HG03565 (cell line): Measurements from ENCODE around the gene MALAT1.
"Not testable (repeated sequence)": the region's sequence is repeated elsewhere in the genome, so short reads cannot be mapped to it uniquely, and the experiment has no call there.

Experiments used
- ATAC-seq: cut with Tn5 transposase; IDR thresholded peaks from one replicate; pipeline ENCODE4 v1.9.1; 2021; ENCODE audit warnings: mild to moderate bottlenecking, moderate library complexity; ENCODE audit not compliant: unreplicated experiment

MALAT1 gene

DNA sequence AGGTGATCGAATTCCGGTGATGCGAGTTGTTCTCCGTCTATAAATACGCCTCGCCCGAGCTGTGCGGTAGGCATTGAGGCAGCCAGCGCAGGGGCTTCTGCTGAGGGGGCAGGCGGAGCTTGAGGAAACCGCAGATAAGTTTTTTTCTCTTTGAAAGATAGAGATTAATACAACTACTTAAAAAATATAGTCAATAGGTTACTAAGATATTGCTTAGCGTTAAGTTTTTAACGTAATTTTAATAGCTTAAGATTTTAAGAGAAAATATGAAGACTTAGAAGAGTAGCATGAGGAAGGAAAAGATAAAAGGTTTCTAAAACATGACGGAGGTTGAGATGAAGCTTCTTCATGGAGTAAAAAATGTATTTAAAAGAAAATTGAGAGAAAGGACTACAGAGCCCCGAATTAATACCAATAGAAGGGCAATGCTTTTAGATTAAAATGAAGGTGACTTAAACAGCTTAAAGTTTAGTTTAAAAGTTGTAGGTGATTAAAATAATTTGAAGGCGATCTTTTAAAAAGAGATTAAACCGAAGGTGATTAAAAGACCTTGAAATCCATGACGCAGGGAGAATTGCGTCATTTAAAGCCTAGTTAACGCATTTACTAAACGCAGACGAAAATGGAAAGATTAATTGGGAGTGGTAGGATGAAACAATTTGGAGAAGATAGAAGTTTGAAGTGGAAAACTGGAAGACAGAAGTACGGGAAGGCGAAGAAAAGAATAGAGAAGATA lies at the start of gene MALAT1:
TSS of gene MALAT1 (plus strand) at position 69 of the 736 bp plus-strand sequence.
- ATAC-seq, result peak; percentile 26

DNA sequence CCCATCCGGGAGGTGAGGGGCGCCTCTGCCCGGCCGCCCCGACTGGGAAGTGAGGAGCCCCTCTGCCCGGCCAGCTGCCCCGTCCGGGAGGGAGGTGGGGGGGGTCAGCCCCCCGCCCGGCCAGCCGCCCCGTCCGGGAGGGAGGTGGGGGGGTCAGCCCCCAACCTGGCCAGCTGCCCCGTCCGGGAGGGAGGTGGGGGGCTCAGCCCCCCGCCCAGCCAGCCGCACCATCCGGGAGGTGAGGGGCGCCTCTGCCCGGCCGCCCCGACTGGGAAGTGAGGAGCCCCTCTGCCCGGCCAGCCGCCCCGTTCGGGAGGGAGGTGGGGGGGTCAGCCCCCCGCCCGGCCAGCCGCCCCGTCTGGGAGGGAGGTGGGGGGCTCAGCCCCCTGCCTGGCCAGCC lies 47.5 kb upstream of the MALAT1 start:
- ATAC-seq, result not testable (repeated sequence)

DNA sequence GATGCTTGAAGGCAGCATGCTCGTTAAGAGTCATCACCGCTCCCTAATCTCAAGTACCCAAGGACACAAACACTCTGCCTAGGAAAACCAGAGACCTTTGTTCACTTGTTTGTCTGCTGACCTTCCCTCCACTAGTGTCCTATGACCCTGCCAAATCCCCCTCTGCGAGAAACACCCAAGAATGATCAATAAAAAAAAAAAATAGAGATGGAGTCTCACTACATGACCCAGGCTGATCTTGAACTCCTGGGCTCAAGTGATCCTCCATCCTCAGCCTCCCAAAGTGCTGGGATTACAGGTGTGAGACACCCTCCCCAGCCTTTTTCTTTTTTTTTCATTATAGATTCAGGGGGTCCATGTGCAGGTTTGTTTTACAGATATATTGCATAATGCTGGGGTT lies 46.6 kb upstream of the MALAT1 start:
- not testable (repeated sequence) for ATAC-seq

DNA sequence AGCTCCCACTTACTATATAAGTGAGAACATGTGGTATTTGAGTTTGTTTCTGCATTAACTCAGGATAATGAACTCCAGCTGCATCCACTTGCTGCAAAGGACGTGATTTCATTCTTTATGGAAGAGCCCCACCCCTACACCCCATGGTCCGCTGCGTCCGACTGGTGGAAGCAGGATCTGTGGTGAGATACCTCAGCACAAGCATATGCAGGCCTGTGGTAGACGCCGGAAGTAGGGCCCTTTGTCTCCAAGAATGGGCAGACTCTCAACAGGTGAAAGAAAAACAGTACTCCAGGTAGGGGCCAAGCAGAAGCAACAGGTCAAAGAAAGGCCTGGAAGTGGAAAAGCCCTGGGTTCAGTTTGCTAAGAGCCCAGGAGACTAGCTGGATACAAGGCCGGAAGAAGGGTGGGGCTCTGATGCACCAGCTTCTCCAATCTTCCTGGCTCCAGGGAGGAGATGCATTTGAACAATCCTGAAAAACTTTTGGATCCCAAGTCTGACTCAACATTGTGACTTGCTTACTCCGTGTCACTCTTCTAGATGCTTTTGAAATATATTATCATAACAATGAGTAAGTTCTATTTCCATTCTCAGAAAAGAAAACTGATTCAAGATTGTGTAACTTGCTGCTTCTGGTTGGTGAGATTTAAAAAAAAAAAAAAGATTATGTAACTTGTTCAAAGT lies 45.9 kb upstream of the MALAT1 start:
- ATAC-seq, result no peak

DNA sequence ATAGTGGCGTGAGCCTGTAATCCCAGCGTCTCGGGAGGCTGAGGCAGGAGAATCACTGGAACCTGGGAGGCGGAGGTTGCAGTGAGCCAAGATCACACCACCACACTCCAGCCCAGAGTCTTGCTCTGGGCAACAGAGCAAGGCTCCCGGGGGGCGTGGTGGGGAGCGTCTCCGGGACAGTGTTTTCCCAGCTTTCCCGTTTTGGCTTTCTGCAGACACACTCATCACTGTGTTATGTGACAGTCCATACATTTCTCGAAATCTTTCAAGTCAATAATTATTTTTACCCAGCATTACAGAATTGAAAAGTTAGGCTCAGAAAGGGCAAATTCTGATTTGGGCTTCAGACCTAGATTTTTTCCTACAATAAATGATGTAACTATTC lies 44.5 kb upstream of the MALAT1 start:
- ATAC-seq, result no peak

DNA sequence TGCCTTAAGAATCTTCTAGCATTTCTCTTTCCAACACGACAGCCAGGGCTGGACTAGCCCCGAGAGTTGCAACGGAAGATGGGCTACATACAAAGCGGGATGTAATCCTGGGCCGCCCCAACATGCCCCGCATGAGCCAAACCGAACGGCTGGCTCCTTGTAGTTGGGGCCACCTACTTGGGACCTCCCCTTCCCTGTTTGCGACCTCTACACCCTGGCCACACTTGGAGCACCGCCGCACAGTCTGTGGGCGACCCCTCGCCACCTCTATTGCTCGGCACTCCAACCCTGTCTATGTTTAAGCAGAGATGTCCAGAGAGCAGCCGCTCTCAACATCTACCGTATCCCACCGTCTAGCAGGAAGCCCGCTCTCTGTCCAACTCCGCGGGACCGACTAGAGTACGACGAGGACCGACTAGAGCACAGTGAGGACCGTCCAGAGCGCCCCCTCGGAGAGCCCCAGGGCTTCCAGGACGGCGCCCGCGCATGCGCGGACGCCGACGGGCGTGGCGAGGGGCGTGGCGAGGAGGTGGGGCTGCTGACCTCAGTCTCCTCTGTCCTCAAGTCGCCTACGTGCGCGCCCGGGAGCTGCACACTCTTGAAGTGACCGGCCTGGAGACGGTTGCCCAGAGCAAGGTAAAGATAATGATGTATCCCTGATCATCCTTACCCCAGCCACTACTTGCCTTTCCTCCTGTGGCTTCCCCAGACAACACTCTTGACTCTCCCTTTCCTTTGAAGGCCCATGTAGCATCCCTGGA lies 44.0 kb upstream of the MALAT1 start:
- peak; percentile 77 for ATAC-seq

DNA sequence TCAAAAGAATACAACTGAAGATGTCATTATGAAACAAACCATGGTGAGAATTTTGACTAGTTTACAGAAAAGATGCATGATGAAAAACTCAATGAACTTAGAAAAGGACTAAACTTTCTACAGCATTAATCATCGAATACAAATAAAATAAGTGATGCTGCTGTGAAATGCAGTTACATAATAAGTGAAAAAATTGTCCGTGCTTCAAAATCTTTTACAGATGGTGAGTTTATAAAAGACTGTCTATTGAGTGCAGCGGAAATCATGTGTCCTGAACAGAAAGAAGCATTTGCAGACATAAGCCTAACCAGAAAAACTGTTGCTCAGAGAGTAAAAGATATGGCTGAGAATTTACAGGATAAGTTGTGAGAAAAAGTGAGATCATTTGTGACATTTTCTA lies 42.4 kb upstream of the MALAT1 start:
- no peak for ATAC-seq

DNA sequence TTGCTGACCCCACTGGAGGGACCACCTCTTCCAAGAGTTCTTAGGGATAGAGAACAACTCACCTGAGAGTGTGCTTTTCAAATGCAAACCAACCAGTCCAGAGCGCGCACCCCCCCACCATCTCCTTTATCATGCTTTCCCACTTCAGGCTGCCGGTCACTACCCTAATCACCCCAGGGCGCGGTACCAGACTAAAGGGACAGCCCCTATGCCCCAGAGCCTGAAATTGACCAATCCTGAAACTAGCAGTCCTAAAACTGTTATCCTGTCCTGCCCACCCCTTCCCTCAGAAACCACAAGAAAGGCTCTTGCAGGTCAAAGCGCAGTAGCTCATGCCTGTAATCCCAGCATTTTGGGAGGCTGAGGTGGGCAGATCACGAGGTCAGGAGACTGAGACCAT lies 39.3 kb upstream of the MALAT1 start:
- ATAC-seq, result no peak

DNA sequence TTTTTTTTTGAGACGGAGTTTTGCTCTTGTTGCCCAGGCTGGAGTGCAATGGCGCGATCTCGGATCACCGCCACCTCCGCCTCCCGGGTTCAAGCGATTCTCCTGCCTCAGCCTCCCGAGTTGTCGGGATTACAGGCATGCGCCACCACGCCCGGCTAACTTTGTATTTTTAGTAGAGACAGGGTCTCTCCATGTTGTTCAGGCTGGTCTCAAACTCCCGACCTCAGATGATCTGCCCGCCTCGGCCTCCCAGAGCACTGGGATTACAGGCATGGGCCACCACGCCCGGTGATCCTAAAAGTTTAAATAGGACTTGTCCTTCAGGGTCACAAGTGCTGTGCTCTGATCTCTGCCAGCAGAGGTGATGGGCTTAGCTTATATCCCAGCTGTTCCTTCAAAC lies 33.4 kb upstream of the MALAT1 start:
- not testable (repeated sequence) for ATAC-seq

DNA sequence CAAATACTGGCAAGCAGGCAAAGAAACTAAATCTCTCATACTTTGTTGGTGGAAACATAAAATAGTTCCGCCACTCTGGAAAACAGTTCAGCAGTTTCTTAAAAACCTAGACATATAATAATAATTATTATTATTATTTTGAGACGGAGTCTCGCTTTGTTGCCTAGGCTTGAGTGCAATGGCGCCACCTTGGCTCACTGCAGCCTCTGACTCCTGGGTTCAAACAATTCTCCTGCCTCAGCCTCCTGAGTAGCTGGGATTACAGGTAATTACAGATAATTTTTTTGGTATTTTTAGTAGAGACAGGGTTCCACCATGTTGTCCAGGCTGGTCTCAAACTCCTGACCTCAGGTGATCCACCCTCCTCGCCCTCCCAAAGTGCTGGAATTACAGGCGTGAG lies 31.5 kb upstream of the MALAT1 start:
- not testable (repeated sequence) for ATAC-seq

DNA sequence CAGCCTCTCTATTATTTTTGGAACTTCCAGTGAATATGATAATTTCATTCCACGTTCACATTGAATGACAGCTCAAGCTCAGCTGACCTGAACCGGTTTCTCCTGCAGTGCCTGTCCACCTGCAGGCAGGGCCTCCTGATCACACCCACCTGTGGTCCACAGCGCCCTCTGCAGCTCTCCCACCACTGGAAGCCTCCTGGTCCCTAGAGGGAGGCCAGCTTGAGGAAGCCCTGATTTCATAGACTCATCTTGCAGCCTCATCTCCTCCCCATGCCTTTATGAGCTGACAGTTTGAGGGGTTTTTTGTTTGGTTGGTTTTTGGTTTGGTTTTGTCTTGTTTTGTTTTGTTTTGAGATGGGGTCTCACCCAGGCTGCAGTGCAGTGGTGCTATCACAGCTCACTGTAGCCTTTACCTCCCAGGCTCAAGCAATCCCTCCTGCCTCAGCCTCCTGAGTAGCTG lies 29.9 kb upstream of the MALAT1 start:
- ATAC-seq, result no peak

DNA sequence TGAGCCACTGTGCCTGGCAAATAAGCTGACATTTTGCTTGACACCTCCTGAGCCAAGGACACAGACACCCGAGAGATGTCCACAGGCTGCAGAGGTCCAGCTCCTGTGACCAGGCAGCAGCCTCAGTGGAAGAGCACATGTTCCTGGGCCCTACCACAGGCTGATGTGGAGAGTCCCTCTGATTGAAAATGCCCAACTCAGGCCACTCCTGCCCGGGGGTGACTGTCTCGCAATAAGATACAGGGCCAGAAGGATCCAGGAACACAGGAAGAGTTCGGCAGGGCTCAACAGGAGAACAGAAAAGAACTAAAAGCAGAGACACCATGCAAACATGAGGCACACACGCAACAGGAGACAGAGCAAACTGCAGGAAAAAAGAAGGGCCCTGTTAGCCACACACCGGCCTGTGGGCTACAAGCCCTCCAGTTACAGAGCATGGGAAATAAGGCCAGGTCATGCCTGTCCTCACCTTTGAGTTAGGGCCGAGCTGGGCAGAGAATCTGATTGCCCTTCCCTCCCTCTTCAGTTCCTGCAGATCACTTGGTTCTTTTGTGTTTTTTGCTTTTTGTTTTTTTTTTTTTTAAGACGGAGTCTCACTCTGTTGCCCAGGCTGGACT lies 28.3 kb upstream of the MALAT1 start:
- no peak for ATAC-seq

DNA sequence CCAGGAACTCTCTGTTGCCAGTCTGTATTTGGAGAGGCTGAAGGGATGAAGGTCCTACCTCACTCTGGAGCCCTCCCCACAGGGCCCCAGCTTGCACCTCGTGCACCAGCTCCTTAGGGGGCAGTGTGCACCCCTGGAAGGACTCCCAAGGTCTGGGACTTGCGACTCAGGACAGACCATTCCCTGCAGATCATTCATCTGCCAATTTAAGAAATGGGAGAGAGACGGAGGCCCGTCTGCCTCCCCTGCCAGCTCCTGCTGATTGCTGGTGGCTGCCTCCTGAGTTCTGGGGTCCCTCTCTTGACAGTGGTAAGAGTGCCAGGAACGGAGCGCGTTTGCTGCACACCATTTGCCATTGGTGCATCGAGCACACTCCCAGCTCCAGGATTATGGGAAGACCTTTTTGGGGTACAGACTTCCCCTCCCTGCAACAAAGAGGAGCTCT lies 27.4 kb upstream of the MALAT1 start:
- ATAC-seq, result no peak

DNA sequence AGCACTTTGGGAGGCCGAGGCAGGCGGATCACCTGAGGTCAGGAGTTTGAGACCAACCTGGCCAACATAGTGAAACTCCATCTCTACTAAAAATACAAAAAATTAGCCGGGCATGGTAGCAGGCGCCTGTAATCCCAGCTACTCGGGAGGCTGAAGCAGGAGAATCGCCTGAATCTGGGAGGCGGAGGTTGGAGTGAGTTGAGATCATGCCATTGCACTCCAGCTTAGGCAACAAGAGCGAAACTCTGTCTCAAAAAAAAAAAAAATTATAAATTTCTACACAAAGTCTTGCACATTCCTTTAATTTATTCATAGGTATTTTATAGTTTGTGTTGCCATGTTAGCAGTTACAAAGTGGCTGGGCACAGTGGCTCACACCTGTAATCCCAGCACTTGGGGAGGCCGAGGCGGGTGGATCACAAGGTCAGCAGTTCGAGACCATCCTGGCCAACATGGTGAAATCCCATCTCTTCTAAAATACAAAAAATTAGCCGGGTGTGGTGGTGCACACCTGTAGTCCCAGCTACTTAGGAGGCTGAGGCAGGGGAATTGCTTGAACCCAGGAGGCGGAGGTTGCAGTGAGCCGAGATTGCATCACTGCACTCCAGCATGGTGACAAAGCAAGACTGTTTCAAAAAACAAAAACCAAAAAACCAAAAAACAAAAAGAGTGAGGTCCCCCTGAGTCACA lies 26.1 kb upstream of the MALAT1 start:
- ATAC-seq, result not testable (repeated sequence)

DNA sequence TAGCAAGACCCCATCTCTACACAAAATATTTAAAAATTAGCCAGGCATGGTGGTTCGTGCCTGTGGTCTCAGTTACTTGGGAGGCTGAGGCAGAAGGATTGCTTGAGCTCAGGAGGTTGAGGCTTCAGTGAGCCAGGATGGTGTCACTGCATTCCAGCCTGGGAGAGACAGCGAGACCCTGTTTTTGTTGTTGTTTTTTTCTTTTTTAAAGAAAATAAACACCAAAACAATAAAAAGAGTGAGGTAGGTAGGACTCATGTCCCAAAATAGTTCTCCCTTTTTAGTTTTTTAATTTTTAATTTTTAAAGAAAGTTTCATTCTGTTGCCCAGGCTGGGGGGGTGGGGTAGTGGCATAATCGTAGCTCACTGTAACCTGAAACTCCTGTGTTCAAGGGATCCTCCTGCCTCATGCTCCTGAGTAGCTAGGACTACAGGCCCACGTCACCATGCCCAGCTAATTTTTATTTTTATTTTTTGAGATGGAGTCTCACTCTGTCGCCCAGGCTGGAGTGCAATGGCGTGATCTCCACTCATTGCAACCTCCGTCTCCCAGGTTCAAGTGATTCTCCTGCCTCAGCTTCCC lies 25.5 kb upstream of the MALAT1 start:
- no peak for ATAC-seq

DNA sequence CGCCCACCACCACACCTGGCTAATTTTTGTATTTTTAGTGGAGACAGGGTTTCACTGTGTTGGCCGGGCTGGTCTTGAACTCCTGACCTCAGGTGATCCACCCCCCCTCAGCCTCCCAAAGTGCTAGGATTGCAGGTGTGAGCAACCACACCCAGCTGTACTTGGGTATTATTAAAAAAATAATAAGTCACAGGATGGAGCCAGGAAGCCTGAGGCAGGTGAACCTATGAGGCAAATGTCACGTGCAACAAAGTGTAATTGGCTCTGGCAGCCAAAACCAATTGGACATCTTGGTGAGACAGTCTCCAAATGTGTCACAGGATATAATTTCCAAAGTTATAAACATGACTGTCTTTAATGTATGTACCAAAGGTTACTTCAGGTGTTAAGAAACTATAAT lies 24.0 kb upstream of the MALAT1 start:
- ATAC-seq, result no peak

DNA sequence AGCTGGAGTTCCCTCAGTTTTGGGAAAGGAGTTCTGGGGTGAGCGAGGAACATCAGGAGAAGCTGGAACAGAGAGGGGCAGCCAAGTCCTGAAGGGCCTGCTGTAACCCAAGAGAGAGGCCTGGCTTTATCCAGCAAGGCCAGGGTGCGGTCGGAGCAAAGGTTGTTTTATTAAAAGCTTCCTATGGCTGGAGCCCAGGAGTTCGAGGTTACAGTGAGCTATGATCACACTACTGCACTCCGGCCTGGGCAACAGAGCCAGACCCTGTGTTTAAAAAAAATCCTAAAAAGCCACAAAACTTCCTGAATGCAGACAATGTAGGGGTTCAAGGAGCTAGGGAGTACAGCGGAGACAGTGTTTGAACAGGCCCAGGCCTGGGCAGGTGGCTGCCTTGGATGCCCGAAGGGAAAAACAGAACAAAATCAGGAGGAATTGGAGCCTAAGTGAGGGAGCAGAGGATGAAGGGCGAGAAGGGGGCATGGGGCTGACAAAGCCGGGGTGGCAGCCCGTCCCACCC lies 22.2 kb upstream of the MALAT1 start:
- ATAC-seq, result peak; percentile 4

DNA sequence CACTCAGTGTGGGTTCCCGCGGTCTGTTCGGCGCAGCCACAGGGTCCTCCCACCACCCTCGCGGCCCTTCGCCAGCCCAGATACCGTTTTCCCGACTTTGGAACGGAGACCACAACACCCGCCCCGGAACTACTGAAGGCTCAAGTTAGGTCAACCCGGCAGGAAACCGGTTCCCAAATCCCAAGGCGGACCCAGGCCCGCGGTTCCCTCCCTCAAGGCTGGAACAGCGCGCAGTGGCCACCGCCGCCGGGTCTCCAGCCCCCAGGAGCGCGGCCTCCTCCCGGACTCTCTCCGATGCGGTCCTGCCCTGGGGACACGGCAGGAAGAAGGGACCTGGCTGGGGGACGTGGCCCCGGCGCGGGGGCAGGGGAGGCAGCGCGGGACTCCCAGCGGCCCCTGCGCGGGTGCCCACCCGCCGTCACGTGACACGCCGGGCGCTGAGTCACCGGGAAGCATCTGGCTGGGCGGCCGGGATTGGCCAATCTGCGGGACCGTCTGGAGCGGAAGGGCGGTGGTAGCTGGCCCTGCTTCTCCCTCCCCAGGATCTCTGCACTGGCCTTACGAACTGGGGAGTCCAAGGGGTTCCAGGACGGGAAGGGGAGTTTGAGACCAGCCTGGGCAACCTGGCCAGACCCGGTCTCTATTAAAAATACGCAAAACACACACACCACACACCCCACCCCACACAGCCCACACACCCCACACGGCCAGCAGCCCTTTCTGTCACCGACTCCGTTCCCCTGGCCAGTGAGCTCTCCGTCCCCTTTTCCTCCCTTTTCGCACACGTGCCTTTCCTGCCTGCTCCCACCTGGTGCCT lies 21.5 kb upstream of the MALAT1 start:
- ATAC-seq, result peak; percentile 74
